ENCODE measurements around the gene VTI1A. TPM values are rescaled to one million over a fixed set of nuclear protein-coding genes. Genes with fewer than 3 reads are reported as not detected.

The VTI1A gene
- total and polyA plus RNA-seq, 2 experiments from 2014 or later = 26.8 to 31.0 TPM

GRCh38 chr10:112497347-112497950 is 50.4 kb downstream of the VTI1A start:
- Histone ChIP-seq H3K9me2 (ENCODE audit: insufficient read depth) (0 out of 2 replicates have a peak, but pooled peaks cover 6% of the 10 kb centered on the region), H3K79me2 (replicated peaks; ENCODE audit: insufficient read depth) (0 out of 2 replicates have a peak, but pooled peaks cover 5% of the 10 kb centered on the region), H2AFZ (no peak overlapping the region), H4K20me1 (replicated peaks; ENCODE audit: insufficient read depth) (no peaks in the 10 kb centered on the region), H3K27me3 (ENCODE audit: insufficient read depth) (no peaks in the 10 kb centered on the region), H3K4me1 (ENCODE audit: insufficient read depth) (no peaks in the 10 kb centered on the region), H3F3A (replicated peaks; ENCODE audit: low read depth) (no peaks in the 10 kb centered on the region), H3K27ac (ENCODE audit: low read depth) (no peak overlapping the region), H3K36me3 (ENCODE audit: insufficient read depth) (no peaks in the 10 kb centered on the region), H3K4me2 (no peak overlapping the region), H3K4me3 (no peak overlapping the region)
- H3K4me1 Mint-ChIP-seq = no peaks in the 10 kb centered on the region
- TF ChIP-seq REST (IDR thresholded peaks at IDR 0.05; ENCODE audit: unreplicated experiment) = no peak
- no peak for TF ChIP-seq ZNF462 (CRISPR knock-in tag; IDR thresholded peaks at IDR 0.05)
- no peak for TF ChIP-seq ZNF114 (CRISPR knock-in tag; IDR thresholded peaks at IDR 0.05)
- TF ChIP-seq EZH2phosphoT487 (IDR thresholded peaks at IDR 0.05; ENCODE audit: unreplicated experiment) = no peak
- TF ChIP-seq EZH2 (IDR thresholded peaks at IDR 0.05; ENCODE audit: low read depth, unreplicated experiment) = no peak
- no peak for TF ChIP-seq CREB1 (CRISPR knock-in tag; IDR thresholded peaks at IDR 0.05; ENCODE audit: low read depth)
- TF ChIP-seq CTCF (conservative IDR thresholded peaks at IDR 0.05; ENCODE audit: low read depth in 2 of 2) = no peak
- no peak for TF ChIP-seq ZNF331 (CRISPR knock-in tag; IDR thresholded peaks at IDR 0.05; ENCODE audit: low read depth)
- TF ChIP-seq JUNB (IDR thresholded peaks at IDR 0.05; ENCODE audit: unreplicated experiment) = no peak
- no peak for TF ChIP-seq POLR2AphosphoS5 (IDR thresholded peaks at IDR 0.05; ENCODE audit: low read depth)
- TF ChIP-seq ETS1 (IDR thresholded peaks at IDR 0.05) = no peak
- TF ChIP-seq STAT1 (IDR thresholded peaks at IDR 0.05; ENCODE audit: unreplicated experiment) = no peak
- no peak for TF ChIP-seq NANOG (IDR thresholded peaks at IDR 0.05; ENCODE audit: borderline replicate concordance)
- no peaks in the 10 kb centered on the region for H3K27me3 Mint-ChIP-seq (ENCODE audit: insufficient read depth, low read depth, poor library complexity)
- no peaks in the 10 kb centered on the region for H3K36me3 Mint-ChIP-seq (ENCODE audit: low read depth)
- H3K27ac Mint-ChIP-seq = no peak overlapping the region
- DNase-seq (ENCODE audit: low spot score) (no peak), ATAC-seq (no peak)
- H3K9me3 Mint-ChIP-seq = no peaks in the 10 kb centered on the region
- no peak overlapping the region for H3K4me3 Mint-ChIP-seq
